IMR-90 (cell line): Measurements from ENCODE around the gene CBX8.

Experiments
- BHLHE40 ChIP-seq: fragments of 150-350 bp; IDR thresholded peaks from 2 replicates; pipeline ENCODE4 v1.6.1; 2016; ENCODE audit warnings: mild to moderate bottlenecking, low read depth, low read length
- CEBPB ChIP-seq: IDR thresholded peaks from 2 replicates; pipeline ENCODE4 v1.6.1; 2012; ENCODE audit warnings: low read depth, low read length, improper control_type of control experiment
- ELK1 ChIP-seq: fragments of 150-350 bp; IDR thresholded peaks from 2 replicates; pipeline ENCODE4 v1.6.1; 2016; ENCODE audit warnings: low read depth, mild to moderate bottlenecking, low read length, moderate library complexity, borderline replicate concordance
- MAFK ChIP-seq: IDR thresholded peaks from 2 replicates; pipeline ENCODE4 v1.6.1; 2012; ENCODE audit warnings: low read depth, low read length, improper control_type of control experiment
- POLR2A ChIP-seq: IDR thresholded peaks from 2 replicates; pipeline ENCODE4 v1.6.1; 2012; ENCODE audit warnings: mild to moderate bottlenecking, low read depth, low read length
- RAD21 ChIP-seq: IDR thresholded peaks from 2 replicates; pipeline ENCODE4 v1.6.1; 2012; ENCODE audit warnings: low read length, improper control_type of control experiment
- RCOR1 ChIP-seq: IDR thresholded peaks from 2 replicates; pipeline ENCODE4 v1.6.1; 2012; ENCODE audit warnings: mild to moderate bottlenecking, low read length, improper control_type of control experiment; ENCODE audit not compliant: insufficient replicate concordance
- SMC3 ChIP-seq: fragments of 150-350 bp; IDR thresholded peaks from 2 replicates; pipeline ENCODE4 v1.6.1; 2016; ENCODE audit warnings: low read depth, mild to moderate bottlenecking, antibody characterized with exemption, low read length, moderate library complexity
- TF ChIP-seq, protein P1 (sequence below): conservative IDR thresholded peaks from 2 replicates; pipeline ENCODE4 v1.5.1; 2012; ENCODE audit warnings: mild to moderate bottlenecking, low read depth, low read length, improper control_type of control experiment

- TF ChIP-seq, protein P1, sequence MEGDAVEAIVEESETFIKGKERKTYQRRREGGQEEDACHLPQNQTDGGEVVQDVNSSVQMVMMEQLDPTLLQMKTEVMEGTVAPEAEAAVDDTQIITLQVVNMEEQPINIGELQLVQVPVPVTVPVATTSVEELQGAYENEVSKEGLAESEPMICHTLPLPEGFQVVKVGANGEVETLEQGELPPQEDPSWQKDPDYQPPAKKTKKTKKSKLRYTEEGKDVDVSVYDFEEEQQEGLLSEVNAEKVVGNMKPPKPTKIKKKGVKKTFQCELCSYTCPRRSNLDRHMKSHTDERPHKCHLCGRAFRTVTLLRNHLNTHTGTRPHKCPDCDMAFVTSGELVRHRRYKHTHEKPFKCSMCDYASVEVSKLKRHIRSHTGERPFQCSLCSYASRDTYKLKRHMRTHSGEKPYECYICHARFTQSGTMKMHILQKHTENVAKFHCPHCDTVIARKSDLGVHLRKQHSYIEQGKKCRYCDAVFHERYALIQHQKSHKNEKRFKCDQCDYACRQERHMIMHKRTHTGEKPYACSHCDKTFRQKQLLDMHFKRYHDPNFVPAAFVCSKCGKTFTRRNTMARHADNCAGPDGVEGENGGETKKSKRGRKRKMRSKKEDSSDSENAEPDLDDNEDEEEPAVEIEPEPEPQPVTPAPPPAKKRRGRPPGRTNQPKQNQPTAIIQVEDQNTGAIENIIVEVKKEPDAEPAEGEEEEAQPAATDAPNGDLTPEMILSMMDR, result no peak
- TF ChIP-seq BHLHE40 (no peak), MAFK (no peak), POLR2A (no peak), SMC3 (no peak), RAD21 (no peak), CEBPB (no peak), RCOR1 (no peak), ELK1 (no peak)
Observed at GRCh38 chr17:79765708-79766107, 31.2 kb downstream of the CBX8 start.
